ENCODE data around the gene TMEM220. TPM values are rescaled to one million over a fixed set of nuclear protein-coding genes. Genes with fewer than 3 reads are reported as not detected.

Gene TMEM220
- total RNA-seq, 1 experiment from 2014 or later = not detected

- Histone ChIP-seq H3K36me3 (ENCODE audit: low read depth) (no peaks in the 10 kb centered on the region), H3K4me1 (replicated peaks; ENCODE audit: insufficient read depth) (no peaks in the 10 kb centered on the region), H2AFZ (no peak overlapping the region), H3K4me2 (no peak overlapping the region), H3F3A (ENCODE audit: insufficient read depth, low read depth) (no peaks in the 10 kb centered on the region), H3K9me2 (ENCODE audit: insufficient read depth) (no peaks in the 10 kb centered on the region), H3K4me3 (no peak overlapping the region), H4K20me1 (ENCODE audit: insufficient read depth) (no peaks in the 10 kb centered on the region), H3K27ac (no peak overlapping the region), H3K27me3 (ENCODE audit: insufficient read depth, low read depth) (peaks cover 3% of the 10 kb centered on the region; the same call in 1 of the 2 replicates), H3K9me3 (ENCODE audit: insufficient read depth, low read depth) (no peaks in the 10 kb centered on the region), H3K79me2 (ENCODE audit: low read depth) (no peaks in the 10 kb centered on the region)
- TF ChIP-seq CTCF (conservative IDR thresholded peaks at IDR 0.05) (no peak), EZH2 (IDR thresholded peaks at IDR 0.05; ENCODE audit: low read depth) (no peak)
- CTCF ChIA-PET = no interaction called here
- no TSS peak for BruUV-seq (replicated peaks)
- DNase-seq = no peak
- POLR2A ChIA-PET (ENCODE audit: unreplicated experiment) = no interaction called here
- intact Hi-C loops (cut with micrococcal nuclease; ENCODE audit: unreplicated experiment) = no loop called here
These were observed 37.4 kb upstream of the TMEM220 start for GRCh38 chr17:10767232-10767631.

- Histone ChIP-seq H3K4me3 (no peak overlapping the region), H3K79me2 (ENCODE audit: low read depth) (no peaks in the 10 kb centered on the region), H3K4me1 (replicated peaks; ENCODE audit: insufficient read depth) (no peaks in the 10 kb centered on the region), H3F3A (ENCODE audit: insufficient read depth, low read depth) (no peaks in the 10 kb centered on the region), H3K27ac (no peak overlapping the region), H3K36me3 (ENCODE audit: low read depth) (no peaks in the 10 kb centered on the region), H3K27me3 (ENCODE audit: insufficient read depth, low read depth) (peaks cover 21% of the 10 kb centered on the region), H3K4me2 (no peak overlapping the region), H4K20me1 (ENCODE audit: insufficient read depth) (no peaks in the 10 kb centered on the region), H2AFZ (no peak overlapping the region), H3K9me2 (ENCODE audit: insufficient read depth) (no peaks in the 10 kb centered on the region), H3K9me3 (ENCODE audit: insufficient read depth, low read depth) (no peaks in the 10 kb centered on the region)
- CTCF ChIA-PET = no interaction called here
- POLR2A ChIA-PET (ENCODE audit: unreplicated experiment) = no interaction called here
- DNase-seq = no peak
- intact Hi-C loops (cut with micrococcal nuclease; ENCODE audit: unreplicated experiment) = no loop called here
- TF ChIP-seq CTCF (conservative IDR thresholded peaks at IDR 0.05) (no peak), EZH2 (IDR thresholded peaks at IDR 0.05; ENCODE audit: low read depth) (no peak)
- no TSS peak for BruUV-seq (replicated peaks)
These were observed 32.2 kb upstream of the TMEM220 start for GRCh38 chr17:10762037-10762436.

- Histone ChIP-seq H3K9me2 (ENCODE audit: insufficient read depth) (no peaks in the 10 kb centered on the region), H3K27ac (no peak overlapping the region), H3K36me3 (ENCODE audit: low read depth) (no peaks in the 10 kb centered on the region), H3F3A (ENCODE audit: insufficient read depth, low read depth) (no peaks in the 10 kb centered on the region), H3K4me3 (no peak overlapping the region), H3K79me2 (ENCODE audit: low read depth) (no peaks in the 10 kb centered on the region), H4K20me1 (ENCODE audit: insufficient read depth) (no peaks in the 10 kb centered on the region), H3K4me2 (no peak overlapping the region), H3K9me3 (ENCODE audit: insufficient read depth, low read depth) (no peaks in the 10 kb centered on the region), H2AFZ (no peak overlapping the region), H3K4me1 (replicated peaks; ENCODE audit: insufficient read depth) (no peaks in the 10 kb centered on the region), H3K27me3 (ENCODE audit: insufficient read depth, low read depth) (peaks cover 27% of the 10 kb centered on the region)
- intact Hi-C loops (cut with micrococcal nuclease; ENCODE audit: unreplicated experiment) = no loop called here
- POLR2A ChIA-PET (ENCODE audit: unreplicated experiment) = no interaction called here
- TF ChIP-seq EZH2 (IDR thresholded peaks at IDR 0.05; ENCODE audit: low read depth) = no peak
- TF ChIP-seq CTCF (conservative IDR thresholded peaks at IDR 0.05) = no peak
- DNase-seq = no peak
- no TSS peak for BruUV-seq (replicated peaks)
- CTCF ChIA-PET = no interaction called here
These were observed 31.5 kb upstream of the TMEM220 start for GRCh38 chr17:10761281-10761680.

Data from PC-9 (cell line).